ENCODE results near the gene ZRANB3.
A peak's percentile ranks its signal among the peaks of the same experiment; 100 is the strongest.

The ZRANB3 gene

GRCh38 chr2:135179689-135180088 is 351.3 kb downstream of the ZRANB3 start:
- ATAC-seq (no peak), DNase-seq (no peak)
- H3K4me1 Mint-ChIP-seq, result no peaks in the 10 kb centered on the region
- H3K36me3 Mint-ChIP-seq (ENCODE audit: low read depth), result peaks cover 27% of the 10 kb centered on the region
- no peak overlapping the region for H3K27ac Mint-ChIP-seq
- no peak overlapping the region for H3K4me3 Mint-ChIP-seq
- peaks cover 5% of the 10 kb centered on the region for H3K9me3 Mint-ChIP-seq
- H3K27me3 Mint-ChIP-seq, result no peaks in the 10 kb centered on the region

- H3K36me3 Mint-ChIP-seq (ENCODE audit: low read depth), result peaks cover 47% of the 10 kb centered on the region
- H3K27me3 Mint-ChIP-seq, result no peaks in the 10 kb centered on the region
Measured at GRCh38 chr2:135175177-135175576, 355.8 kb downstream of the ZRANB3 start.

GRCh38 chr2:135174810-135175093 is 356.3 kb downstream of the ZRANB3 start:
- Mint-ChIP-seq H3K9me3 (peaks cover 5% of the 10 kb centered on the region), H3K4me1 (no peaks in the 10 kb centered on the region), H3K27me3 (no peaks in the 10 kb centered on the region), H3K36me3 (ENCODE audit: low read depth) (peaks cover 50% of the 10 kb centered on the region), H3K4me3 (no peak overlapping the region), H3K27ac (no peak overlapping the region)
- ATAC-seq (no peak), DNase-seq (no peak)

More at GRCh38 chr2:135175177-135175576, 355.8 kb downstream of the ZRANB3 start:
- ATAC-seq (no peak), DNase-seq (no peak)
- no peaks in the 10 kb centered on the region for H3K4me1 Mint-ChIP-seq
- peaks cover 5% of the 10 kb centered on the region for H3K9me3 Mint-ChIP-seq
- H3K4me3 Mint-ChIP-seq, result no peak overlapping the region
- H3K27ac Mint-ChIP-seq, result no peak overlapping the region

GRCh38 chr2:135174049-135174809 is 356.8 kb downstream of the ZRANB3 start:
- H3K4me3 Mint-ChIP-seq, result no peak overlapping the region
- H3K36me3 Mint-ChIP-seq (ENCODE audit: low read depth), result peaks cover 52% of the 10 kb centered on the region
- no peak overlapping the region for H3K27ac Mint-ChIP-seq
- ATAC-seq (no peak), DNase-seq (no peak)
- peaks cover 5% of the 10 kb centered on the region for H3K9me3 Mint-ChIP-seq
- H3K4me1 Mint-ChIP-seq, result no peaks in the 10 kb centered on the region
- H3K27me3 Mint-ChIP-seq, result no peaks in the 10 kb centered on the region

- Mint-ChIP-seq H3K4me3 (peak overlapping the region; percentile 19), H3K27ac (peak overlapping the region; percentile 35)
- DNase-seq, result no peak
Measured at GRCh38 chr2:135169900-135170753, 360.9 kb downstream of the ZRANB3 start.

GRCh38 chr2:135168204-135168856 is 362.7 kb downstream of the ZRANB3 start:
- ATAC-seq (no peak), DNase-seq (no peak)
- no peak overlapping the region for H3K4me3 Mint-ChIP-seq
- no peaks in the 10 kb centered on the region for H3K4me1 Mint-ChIP-seq
- H3K27me3 Mint-ChIP-seq, result no peaks in the 10 kb centered on the region
- no peak overlapping the region for H3K27ac Mint-ChIP-seq
- H3K9me3 Mint-ChIP-seq, result no peaks in the 10 kb centered on the region
- H3K36me3 Mint-ChIP-seq (ENCODE audit: low read depth), result peaks cover 50% of the 10 kb centered on the region

More at GRCh38 chr2:135169900-135170753, 360.9 kb downstream of the ZRANB3 start:
- no peaks in the 10 kb centered on the region for H3K9me3 Mint-ChIP-seq
- ATAC-seq, result no peak
- H3K4me1 Mint-ChIP-seq, result no peaks in the 10 kb centered on the region
- no peaks in the 10 kb centered on the region for H3K27me3 Mint-ChIP-seq
- peaks cover 50% of the 10 kb centered on the region for H3K36me3 Mint-ChIP-seq (ENCODE audit: low read depth)

GRCh38 chr2:135167273-135167672 is 363.7 kb downstream of the ZRANB3 start:
- H3K27ac Mint-ChIP-seq, result peak overlapping the region; percentile 15
- H3K4me3 Mint-ChIP-seq, result no peak overlapping the region
- H3K9me3 Mint-ChIP-seq, result no peaks in the 10 kb centered on the region
- H3K36me3 Mint-ChIP-seq (ENCODE audit: low read depth), result peaks cover 47% of the 10 kb centered on the region
- DNase-seq (no peak), ATAC-seq (no peak)
- H3K4me1 Mint-ChIP-seq, result peaks cover 6% of the 10 kb centered on the region
- no peaks in the 10 kb centered on the region for H3K27me3 Mint-ChIP-seq

GRCh38 chr2:135164431-135164830 is 366.6 kb downstream of the ZRANB3 start:
- DNase-seq (no peak), ATAC-seq (no peak)
- Mint-ChIP-seq H3K27ac (no peak overlapping the region), H3K4me3 (no peak overlapping the region), H3K4me1 (peaks cover 6% of the 10 kb centered on the region), H3K27me3 (no peaks in the 10 kb centered on the region), H3K36me3 (ENCODE audit: low read depth) (peaks cover 27% of the 10 kb centered on the region), H3K9me3 (no peaks in the 10 kb centered on the region)

GRCh38 chr2:135163901-135164300 is 367.1 kb downstream of the ZRANB3 start:
- H3K36me3 Mint-ChIP-seq (ENCODE audit: low read depth), result peaks cover 25% of the 10 kb centered on the region
- H3K9me3 Mint-ChIP-seq, result no peaks in the 10 kb centered on the region
- no peak overlapping the region for H3K27ac Mint-ChIP-seq
- ATAC-seq, result no peak
- H3K27me3 Mint-ChIP-seq, result no peaks in the 10 kb centered on the region
- peaks cover 6% of the 10 kb centered on the region for H3K4me1 Mint-ChIP-seq
- H3K4me3 Mint-ChIP-seq, result no peak overlapping the region
- DNase-seq, result no peak

GRCh38 chr2:135163306-135163705 is 367.7 kb downstream of the ZRANB3 start:
- H3K9me3 Mint-ChIP-seq, result no peaks in the 10 kb centered on the region
- H3K4me3 Mint-ChIP-seq, result no peak overlapping the region
- peak overlapping the region; percentile 8 for H3K27ac Mint-ChIP-seq
- H3K4me1 Mint-ChIP-seq, result peaks cover 6% of the 10 kb centered on the region
- H3K36me3 Mint-ChIP-seq (ENCODE audit: low read depth), result peaks cover 25% of the 10 kb centered on the region
- ATAC-seq (no peak), DNase-seq (no peak)
- no peaks in the 10 kb centered on the region for H3K27me3 Mint-ChIP-seq

- Mint-ChIP-seq H3K4me1 (peaks cover 6% of the 10 kb centered on the region), H3K27me3 (no peaks in the 10 kb centered on the region), H3K9me3 (no peaks in the 10 kb centered on the region), H3K36me3 (ENCODE audit: low read depth) (peaks cover 26% of the 10 kb centered on the region), H3K4me3 (no peak overlapping the region), H3K27ac (peak overlapping the region; percentile 32)
- ATAC-seq (no peak), DNase-seq (no peak)
Measured at GRCh38 chr2:135162786-135163185, 368.2 kb downstream of the ZRANB3 start.

GRCh38 chr2:135162377-135162776 is 368.6 kb downstream of the ZRANB3 start:
- DNase-seq, result no peak
- no peak for ATAC-seq
- Mint-ChIP-seq H3K27me3 (no peaks in the 10 kb centered on the region), H3K9me3 (no peaks in the 10 kb centered on the region), H3K4me3 (no peak overlapping the region), H3K27ac (peak overlapping the region; percentile 32), H3K36me3 (ENCODE audit: low read depth) (peaks cover 26% of the 10 kb centered on the region), H3K4me1 (peaks cover 6% of the 10 kb centered on the region)

GRCh38 chr2:135159191-135159590 is 371.8 kb downstream of the ZRANB3 start:
- no peak for DNase-seq
- ATAC-seq, result no peak
- Mint-ChIP-seq H3K9me3 (no peaks in the 10 kb centered on the region), H3K4me1 (peaks cover 17% of the 10 kb centered on the region), H3K36me3 (ENCODE audit: low read depth) (peaks cover 45% of the 10 kb centered on the region), H3K27ac (no peak overlapping the region), H3K27me3 (no peaks in the 10 kb centered on the region), H3K4me3 (no peak overlapping the region)

GRCh38 chr2:135157856-135158255 is 373.2 kb downstream of the ZRANB3 start:
- peaks cover 19% of the 10 kb centered on the region for H3K4me1 Mint-ChIP-seq
- H3K4me3 Mint-ChIP-seq, result no peak overlapping the region
- DNase-seq (no peak), ATAC-seq (no peak)
- H3K36me3 Mint-ChIP-seq (ENCODE audit: low read depth), result peaks cover 50% of the 10 kb centered on the region
- H3K9me3 Mint-ChIP-seq, result no peaks in the 10 kb centered on the region
- no peaks in the 10 kb centered on the region for H3K27me3 Mint-ChIP-seq
- no peak overlapping the region for H3K27ac Mint-ChIP-seq

- H3K27ac Mint-ChIP-seq, result peak overlapping the region; percentile 15
- H3K4me3 Mint-ChIP-seq, result no peak overlapping the region
- DNase-seq (no peak), ATAC-seq (no peak)
- H3K9me3 Mint-ChIP-seq, result no peaks in the 10 kb centered on the region
- H3K27me3 Mint-ChIP-seq, result no peaks in the 10 kb centered on the region
- peaks cover 64% of the 10 kb centered on the region for H3K36me3 Mint-ChIP-seq (ENCODE audit: low read depth)
- peaks cover 30% of the 10 kb centered on the region for H3K4me1 Mint-ChIP-seq
Measured at GRCh38 chr2:135154962-135155361, 376.1 kb downstream of the ZRANB3 start.
